Central memory CD4-positive, alpha-beta T cell (primary cell): Measurements from ENCODE around the gene RIMKLA.

ENCODE experiments used
- DNase-seq: peaks from one replicate; pipeline ENCODE4 v3.0.0; 2022

The RIMKLA gene

DNA sequence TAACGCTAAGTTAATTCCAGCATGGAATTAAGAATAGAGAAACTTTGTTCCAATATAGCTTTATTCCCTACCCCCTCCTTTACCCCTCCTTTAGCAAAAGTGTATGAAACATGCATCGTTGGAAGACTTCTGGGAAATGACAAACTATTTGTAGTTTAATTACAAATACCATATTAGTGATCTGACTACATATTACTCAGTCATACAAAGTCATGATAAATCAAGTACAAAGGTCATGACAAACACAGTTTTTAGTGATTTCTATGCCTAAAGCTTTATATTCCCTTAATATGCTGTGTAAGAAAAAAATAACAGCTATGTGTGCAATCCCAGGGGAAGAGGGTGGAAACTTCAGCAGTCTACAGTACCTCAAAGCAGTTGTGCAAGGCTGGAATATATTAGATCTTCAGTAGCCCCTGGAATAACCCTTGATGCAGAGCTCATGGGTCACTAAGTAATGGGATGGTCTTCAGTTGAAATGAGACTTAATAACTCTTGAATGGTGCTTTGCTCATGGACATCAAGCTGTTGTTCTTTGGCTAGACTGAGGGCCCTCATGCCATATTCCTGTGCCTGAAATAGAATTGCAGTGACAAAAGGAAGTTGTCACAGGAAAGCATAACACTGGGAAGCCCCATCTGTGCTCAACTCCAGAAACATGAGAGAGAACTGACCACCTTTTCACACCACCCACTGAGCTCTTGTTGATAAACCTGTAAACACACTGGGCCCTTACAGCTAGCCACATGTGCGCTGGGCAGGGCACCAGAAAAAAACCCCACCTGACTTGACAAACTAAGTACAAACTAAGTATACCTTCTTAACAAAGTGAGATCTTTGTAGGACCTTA lies 49.9 kb downstream of the RIMKLA start:
- no peak for DNase-seq

DNA sequence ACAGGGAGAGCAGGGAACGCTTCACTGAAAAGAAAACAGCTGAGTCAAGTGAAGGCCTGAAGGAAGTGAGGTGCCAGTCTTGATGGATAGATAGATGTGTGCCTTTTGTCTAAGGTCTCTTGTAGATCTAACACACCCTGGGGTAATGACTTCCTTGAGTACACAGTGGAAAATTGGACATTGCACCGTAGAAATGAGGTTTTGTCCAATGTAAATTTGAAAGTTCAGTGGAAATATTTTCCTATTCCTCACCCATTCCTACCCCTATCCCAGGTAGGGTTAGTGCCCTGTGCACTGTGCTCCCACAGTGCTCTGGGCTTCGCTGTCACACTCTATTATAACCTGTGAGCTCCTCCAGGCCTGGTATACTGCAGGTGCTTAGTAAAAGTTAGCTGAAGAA lies 50.9 kb downstream of the RIMKLA start:
- no peak for DNase-seq

DNA sequence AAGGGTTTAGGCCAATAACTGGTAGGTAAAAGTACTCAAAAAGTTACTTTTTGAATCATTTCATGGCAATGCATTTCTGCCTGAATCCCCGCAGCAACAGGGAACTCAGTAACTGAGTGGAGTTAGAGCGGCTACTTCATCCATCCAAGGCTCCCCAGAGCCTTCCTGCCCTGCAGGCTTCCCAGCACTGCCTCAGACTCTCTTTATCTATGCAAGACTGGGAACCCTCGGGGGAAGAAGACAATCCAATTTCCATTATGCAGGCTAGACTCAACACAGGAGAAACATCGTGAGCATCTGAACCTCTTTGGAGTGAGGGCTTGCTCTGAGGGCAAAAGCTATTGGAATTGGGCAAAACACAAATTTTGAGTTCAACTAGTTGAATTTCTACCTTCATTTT lies 52.1 kb downstream of the RIMKLA start:
- no peak for DNase-seq

DNA sequence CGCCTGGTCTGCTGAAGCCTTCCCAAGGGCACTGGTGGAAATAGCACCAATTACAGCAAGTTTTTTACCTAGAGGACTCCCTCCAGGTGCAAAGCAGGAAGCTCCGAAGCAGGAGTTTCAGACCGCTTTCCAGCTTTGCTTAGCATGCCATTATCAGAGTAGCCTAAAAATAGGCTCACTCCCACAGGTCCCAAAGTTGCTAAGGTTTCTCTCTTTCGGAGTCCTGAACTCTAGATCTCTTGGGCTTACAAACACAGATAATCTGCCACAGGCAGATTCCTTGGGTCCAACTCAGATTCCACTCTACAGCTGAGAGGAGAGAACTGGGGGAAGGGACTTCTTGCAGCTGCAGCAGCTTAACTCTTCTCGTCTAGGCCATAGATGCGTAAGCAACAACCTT lies 52.8 kb downstream of the RIMKLA start:
- no peak for DNase-seq

DNA sequence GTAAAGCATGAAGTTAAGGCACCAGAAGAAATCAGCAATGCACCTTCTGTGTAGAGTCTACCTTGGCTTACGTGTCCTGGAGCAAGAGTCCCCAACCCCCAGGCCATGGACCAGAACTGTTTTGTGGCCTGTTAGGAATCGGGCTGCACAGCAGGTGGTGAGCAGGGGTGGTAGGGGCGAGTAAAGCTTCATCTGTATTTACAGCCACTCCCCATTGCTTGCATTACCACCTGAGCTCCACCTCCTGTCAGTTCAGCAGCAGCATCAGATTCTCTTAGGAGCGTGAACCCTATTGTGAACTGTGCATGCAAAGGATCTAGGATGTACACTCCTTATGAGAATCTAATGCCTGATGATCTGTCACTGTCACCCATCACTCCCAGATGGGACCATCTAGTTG lies 53.7 kb downstream of the RIMKLA start:
- DNase-seq: no peak

DNA sequence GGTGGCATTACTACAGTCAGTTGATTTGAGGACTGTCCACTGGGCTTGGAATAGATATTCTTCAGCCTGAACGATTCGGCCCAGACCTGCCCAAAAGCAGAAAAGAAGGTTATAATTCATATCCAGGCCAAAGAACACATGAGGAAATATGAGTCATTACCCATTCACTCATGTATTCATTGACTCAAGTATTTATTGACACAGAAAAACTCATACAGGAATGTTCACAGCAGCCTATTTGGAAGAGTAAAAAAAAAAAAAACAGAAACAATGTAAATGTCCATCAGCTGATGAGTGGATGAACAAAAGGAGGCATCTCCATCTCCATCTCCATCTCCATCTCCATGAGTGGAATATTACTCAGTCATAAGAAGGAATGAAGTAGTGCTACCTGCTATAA lies 59.3 kb downstream of the RIMKLA start:
- no peak for DNase-seq

DNA sequence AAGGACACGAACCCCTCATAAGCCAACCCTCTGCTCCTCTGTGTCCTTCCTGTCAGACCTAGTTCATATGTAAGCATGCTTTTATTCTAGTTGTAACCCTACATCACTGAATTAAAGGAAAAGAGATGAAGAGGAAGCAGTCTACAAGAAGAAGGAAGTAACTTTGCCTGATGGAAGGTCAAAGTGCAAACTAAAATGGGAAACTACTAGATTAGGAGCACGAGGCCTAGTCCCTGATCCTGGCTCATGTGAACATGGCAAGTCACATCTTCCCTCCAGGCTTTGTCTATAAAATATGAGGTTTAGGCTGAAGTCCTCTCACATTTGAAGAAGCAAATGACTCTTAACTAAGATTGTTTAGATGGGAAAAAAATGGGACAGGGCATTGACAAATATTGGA lies 62.1 kb downstream of the RIMKLA start:
- DNase-seq: no peak

DNA sequence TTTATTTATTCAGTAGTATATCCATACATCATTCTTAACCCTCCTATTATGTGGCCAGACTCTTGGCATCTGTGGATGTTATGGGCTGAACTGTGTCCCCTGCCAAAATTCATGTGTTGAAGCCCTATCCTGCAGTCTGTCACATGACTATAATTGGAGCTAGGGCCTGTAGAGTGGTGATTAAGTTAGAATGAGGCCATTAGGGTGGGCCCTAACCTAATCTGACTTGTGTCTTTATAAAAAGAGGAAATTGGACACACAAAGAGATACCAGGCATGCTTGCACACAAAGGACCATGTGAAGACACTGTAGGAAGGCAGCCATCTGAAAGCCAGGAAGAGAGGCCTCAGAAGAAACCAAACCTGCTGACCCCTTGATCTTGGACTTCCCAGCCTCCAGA lies 68.7 kb downstream of the RIMKLA start:
- DNase-seq: no peak

DNA sequence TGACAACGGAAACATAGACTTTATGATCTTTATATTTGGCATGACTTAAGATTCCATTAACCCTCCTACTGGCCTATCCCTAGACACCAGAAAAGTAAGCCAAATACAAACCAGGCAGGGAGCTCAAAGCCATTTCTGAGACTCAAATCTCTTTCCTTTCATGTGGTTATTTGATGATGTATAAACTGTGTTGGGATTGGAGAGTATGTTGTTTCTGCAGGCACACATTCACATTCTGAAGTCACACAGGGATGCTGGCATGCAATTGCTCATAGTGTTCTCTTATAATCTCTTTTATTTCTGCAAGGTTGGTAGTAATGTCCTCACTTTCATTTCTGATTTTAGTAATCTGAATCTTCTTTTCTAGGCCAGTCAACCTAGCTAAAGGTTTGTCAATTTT lies 69.5 kb downstream of the RIMKLA start:
- DNase-seq: no peak

DNA sequence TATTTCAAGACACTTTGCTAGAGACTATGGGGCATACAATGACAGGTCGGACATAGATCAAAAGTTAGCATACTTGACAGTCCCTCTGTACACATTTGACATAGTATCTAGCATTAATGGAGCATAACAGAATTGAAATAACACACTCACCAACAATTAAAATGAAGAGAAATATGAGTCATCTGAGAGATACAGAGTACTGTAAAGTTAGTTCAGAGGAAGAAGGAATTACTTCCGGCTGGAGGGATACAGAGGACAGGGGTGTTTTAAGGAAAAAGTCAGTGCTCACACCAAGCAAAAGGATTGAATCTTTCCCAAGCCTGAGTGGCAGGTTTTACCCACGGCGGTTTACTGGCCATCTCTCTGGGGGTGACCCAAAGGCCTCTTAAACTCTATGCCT lies 72.8 kb downstream of the RIMKLA start:
- DNase-seq: no peak

DNA sequence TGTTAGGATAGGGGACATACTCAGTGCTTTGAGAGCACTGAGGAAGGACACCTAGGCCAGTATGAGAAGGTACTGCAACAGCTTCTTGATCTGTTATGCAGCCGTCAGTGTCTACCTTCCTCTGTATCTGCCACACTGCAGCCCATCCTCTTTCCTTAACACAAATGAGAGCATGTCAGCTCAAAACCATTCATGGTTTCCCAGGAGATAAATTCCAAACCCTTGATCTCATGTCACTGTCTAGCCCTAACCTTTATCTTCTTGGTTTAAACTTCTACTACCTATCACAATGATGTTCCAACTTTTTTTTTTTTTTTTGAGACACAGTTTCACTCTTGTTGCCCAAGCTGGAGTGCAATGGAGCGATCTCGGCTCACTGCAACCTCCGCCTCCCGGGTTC lies 73.8 kb downstream of the RIMKLA start:
- DNase-seq: no peak

DNA sequence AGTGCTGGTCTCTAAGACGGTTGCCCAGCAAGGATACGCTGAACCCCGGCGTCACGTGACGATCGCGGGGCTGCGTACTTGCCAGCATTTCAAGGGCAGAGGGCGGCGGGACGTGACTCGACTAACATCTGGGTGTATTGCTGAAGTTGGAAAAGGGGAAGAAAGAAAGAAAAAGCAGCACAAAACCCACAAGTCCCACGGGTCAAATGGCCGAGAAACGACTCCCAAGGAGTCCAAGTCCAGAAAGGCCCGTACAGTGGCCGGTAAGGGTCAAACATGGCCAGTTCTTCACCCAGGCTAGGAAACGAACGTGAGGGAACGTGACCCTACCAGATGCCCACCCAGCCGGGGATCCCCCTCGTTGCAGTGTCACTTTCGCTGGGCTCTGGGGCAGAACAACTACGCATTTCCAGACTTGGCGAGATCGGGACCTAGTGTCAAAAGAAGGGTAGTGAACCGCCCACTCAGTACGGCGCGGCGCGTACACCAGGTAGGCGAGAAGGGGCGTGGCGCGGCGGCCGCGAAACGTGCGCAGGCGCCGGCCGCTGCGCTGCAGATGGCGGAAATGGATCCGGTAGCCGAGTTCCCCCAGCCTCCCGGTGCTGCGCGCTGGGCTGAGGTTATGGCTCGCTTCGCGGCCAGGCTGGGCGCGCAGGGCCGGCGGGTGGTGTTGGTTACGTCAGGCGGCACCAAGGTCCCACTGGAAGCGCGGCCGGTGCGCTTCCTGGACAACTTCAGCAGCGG lies 75.6 kb downstream of the RIMKLA start, which contains the start of the genes PPCS and ZMYND12:
TSS of gene PPCS (plus strand) at position 534 of the 744 bp plus-strand sequence. CDS start at position 557, 23 bp downstream.
TSS of gene ZMYND12 (minus strand) at position 13 of the 744 bp plus-strand sequence. CDS start 25 bp downstream, outside the sequence.
- DNase-seq: peak; percentile 93

DNA sequence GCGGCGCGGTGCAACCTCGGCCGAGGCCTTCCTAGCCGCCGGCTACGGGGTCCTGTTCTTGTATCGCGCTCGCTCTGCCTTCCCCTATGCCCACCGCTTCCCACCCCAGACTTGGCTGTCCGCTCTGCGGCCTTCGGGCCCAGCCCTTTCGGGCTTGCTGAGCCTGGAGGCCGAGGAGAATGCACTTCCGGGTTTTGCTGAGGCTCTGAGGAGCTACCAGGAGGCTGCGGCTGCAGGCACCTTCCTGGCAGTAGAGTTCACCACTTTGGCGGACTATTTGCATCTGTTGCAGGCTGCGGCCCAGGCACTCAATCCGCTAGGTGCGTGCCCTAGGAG lies 76.1 kb downstream of the RIMKLA start:
- no peak for DNase-seq

DNA sequence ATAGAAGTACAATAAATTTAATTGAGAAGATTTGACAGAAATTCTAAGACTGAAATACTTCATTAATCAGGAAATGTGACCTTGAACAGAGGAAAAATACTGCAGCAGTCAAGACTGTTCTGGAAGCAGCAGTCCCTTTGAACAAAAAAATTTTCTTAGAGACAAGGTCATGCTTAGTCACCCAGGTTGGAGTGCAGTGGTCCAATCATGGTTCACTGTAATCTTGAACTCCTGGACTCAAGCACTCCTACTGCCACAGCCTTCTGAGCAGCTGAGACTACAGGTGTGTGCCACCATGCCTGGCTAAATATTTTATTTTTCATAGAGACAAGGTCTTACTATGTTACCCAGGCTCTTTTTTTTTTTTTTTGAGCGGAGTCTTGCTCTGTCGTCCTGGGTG lies 80.6 kb downstream of the RIMKLA start:
- no peak for DNase-seq

DNA sequence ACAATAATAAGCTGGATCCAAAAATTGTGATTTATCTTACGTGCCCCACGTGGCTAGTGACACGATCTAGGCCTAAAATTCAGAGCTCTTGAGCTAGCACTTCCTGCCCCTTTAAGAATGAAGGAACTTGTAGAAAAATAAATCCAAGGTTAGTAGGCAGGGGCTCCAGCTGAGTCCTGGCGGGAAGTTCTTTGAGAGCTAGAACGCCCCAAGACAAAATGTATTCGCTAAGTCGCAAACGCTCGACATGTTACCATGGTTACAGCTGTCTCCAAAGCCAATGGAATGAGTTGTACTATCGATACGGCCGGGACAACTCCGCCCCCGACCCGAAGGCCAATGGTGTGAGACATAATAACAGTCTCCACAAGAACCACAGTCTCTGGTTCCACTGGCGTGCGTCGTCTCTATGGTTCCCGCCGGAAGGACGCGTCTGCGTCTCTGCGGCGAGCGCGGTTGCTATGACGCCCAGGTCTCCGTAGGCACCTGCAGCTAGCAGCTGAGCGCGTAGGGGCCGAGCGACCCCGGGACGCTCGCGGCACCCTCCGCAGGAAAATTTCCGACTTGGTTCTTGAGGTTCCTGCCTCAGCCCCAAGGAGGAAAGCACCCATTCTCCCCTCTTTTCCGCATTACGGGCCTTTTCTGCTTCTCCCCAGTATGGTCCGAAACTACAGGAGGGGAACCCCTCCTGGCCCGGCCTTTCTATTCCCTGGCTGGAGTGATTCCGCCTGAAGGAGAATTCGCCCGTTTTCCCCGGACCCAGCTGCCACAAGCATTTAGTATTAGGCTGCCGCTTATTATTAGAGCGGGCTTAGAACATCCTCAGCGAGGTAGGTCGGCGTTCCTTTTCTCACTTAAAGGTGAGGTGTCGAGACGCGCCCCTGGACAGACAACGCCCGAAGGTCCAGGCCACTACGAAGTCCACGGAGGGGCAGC lies 82.5 kb downstream of the RIMKLA start, which contains the start of gene CCDC30:
TSS of gene CCDC30 (plus strand) at position 459 of the 936 bp plus-strand sequence. CDS start 17,266 bp downstream, outside the sequence.
- DNase-seq: peak; percentile 99

DNA sequence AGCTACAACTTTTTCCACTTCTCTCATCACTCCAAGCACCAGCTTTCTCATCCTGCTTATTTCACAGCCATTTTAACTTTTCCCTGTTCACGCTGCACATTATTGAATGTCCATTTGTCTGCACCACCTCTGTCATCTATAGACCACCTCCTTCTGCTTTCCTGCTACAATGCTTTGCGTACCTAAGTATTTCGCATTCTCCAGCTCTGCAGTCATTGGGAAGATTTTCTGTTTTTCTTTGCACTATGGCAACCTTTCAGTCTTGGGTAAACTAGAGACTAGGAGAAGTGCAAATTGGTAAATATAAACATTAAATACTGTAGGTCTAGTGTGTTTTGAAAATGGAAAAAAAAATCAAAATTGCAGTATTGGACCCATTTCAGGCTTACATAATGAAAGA lies 83.3 kb downstream of the RIMKLA start:
- DNase-seq: no peak

DNA sequence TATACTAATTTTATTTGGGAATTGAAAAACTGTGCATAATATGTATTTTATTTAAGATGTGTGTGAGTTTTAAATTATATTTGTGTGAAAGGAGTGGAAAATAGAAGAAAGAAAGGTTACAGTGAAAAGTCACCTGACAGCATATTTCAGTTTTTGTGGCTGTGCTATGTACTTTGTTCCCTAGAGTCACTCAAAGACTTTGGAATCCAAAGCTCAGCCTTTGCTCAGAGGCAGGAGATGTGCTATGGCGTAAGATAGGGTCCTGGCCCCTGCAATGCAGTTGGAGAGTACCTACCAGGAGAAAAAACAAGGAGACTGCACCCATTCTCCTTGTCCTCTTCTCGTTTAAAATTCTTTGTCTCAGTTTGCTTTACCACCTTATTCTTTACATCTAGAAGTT lies 85.4 kb downstream of the RIMKLA start:
- no peak for DNase-seq

DNA sequence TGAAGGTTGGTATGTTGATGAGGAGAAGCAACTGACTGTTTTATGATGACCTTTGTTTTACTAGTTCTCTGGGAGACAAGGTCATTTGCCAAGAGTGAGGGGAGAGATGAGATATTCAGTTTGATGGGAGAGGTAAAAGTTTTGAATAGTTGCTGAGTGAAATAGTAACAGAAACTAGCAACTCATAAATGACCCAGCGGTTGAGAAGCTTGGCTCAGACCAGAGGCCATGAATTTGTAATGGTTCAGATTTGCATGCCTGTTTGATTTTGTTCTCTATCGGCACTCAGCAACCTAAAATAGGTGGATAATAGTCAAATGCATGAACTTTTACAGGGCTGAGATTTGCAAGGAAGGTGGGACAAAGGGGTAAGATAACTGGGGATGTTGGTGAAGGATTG lies 89.1 kb downstream of the RIMKLA start:
- DNase-seq: no peak
